Measurements from ENCODE around the gene CKAP4. TPM values are rescaled to one million over a fixed set of nuclear protein-coding genes. Genes with fewer than 3 reads are reported as not detected.

CKAP4 gene
- total and polyA plus RNA-seq, 2 experiments from 2014 or later = 32.3 to 58.8 TPM

DNA sequence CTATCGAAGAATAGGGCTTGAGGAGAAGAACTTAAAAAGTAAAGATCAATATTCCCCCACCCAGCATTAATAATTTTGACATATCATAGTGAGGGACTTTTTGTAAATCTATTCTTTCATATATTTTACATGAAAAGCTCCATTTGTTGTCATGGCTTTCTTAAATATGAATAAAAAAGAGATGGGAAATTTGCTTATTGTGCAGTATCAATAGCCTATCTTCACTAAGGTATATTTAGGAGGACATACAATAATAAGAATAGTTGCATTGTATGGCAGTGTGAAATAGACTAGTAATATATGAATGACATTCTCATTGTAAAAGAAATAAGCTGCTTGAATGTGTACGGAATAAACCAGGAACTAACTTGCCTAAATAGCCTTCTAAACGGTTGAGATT lies 49.3 kb upstream of the CKAP4 start:
- Mint-ChIP-seq H3K4me1 (peaks cover 21% of the 10 kb centered on the region), H3K36me3 (ENCODE audit: low read depth) (no peaks in the 10 kb centered on the region), H3K27ac (peak overlapping the region; percentile 14; the same call in 1 of the 2 replicates), H3K9me3 (no peaks in the 10 kb centered on the region), H3K4me3 (no peak overlapping the region), H3K27me3 (ENCODE audit: insufficient read depth, low read depth, poor library complexity) (peaks cover 1% of the 10 kb centered on the region)
- Histone ChIP-seq H3K4me1 (ENCODE audit: insufficient read depth) (0 out of 2 replicates have a peak, but pooled peaks cover 3% of the 10 kb centered on the region), H2AFZ (no peak overlapping the region; the same call in 1 of the 2 replicates), H4K20me1 (replicated peaks; ENCODE audit: insufficient read depth) (no peaks in the 10 kb centered on the region), H3K4me3 (no peak overlapping the region), H3K27ac (ENCODE audit: low read depth) (no peak overlapping the region), H3K4me2 (no peak overlapping the region), H3K36me3 (ENCODE audit: insufficient read depth) (no peaks in the 10 kb centered on the region), H3F3A (replicated peaks; ENCODE audit: low read depth) (no peaks in the 10 kb centered on the region; the same call in 1 of the 2 replicates), H3K27me3 (ENCODE audit: insufficient read depth) (no peaks in the 10 kb centered on the region), H3K9me2 (ENCODE audit: insufficient read depth) (no peaks in the 10 kb centered on the region), H3K79me2 (replicated peaks; ENCODE audit: insufficient read depth) (no peaks in the 10 kb centered on the region)
- ATAC-seq (no peak), DNase-seq (ENCODE audit: low spot score) (no peak)
- TF ChIP-seq NANOG (IDR thresholded peaks at IDR 0.05; ENCODE audit: borderline replicate concordance) (no peak), CREB1 (CRISPR knock-in tag; IDR thresholded peaks at IDR 0.05; ENCODE audit: low read depth) (no peak), JUNB (IDR thresholded peaks at IDR 0.05; ENCODE audit: unreplicated experiment) (no peak), EZH2 (IDR thresholded peaks at IDR 0.05; ENCODE audit: low read depth, unreplicated experiment) (no peak), STAT1 (IDR thresholded peaks at IDR 0.05; ENCODE audit: unreplicated experiment) (no peak), EZH2phosphoT487 (IDR thresholded peaks at IDR 0.05; ENCODE audit: unreplicated experiment) (no peak)
- TF ChIP-seq, protein P1, sequence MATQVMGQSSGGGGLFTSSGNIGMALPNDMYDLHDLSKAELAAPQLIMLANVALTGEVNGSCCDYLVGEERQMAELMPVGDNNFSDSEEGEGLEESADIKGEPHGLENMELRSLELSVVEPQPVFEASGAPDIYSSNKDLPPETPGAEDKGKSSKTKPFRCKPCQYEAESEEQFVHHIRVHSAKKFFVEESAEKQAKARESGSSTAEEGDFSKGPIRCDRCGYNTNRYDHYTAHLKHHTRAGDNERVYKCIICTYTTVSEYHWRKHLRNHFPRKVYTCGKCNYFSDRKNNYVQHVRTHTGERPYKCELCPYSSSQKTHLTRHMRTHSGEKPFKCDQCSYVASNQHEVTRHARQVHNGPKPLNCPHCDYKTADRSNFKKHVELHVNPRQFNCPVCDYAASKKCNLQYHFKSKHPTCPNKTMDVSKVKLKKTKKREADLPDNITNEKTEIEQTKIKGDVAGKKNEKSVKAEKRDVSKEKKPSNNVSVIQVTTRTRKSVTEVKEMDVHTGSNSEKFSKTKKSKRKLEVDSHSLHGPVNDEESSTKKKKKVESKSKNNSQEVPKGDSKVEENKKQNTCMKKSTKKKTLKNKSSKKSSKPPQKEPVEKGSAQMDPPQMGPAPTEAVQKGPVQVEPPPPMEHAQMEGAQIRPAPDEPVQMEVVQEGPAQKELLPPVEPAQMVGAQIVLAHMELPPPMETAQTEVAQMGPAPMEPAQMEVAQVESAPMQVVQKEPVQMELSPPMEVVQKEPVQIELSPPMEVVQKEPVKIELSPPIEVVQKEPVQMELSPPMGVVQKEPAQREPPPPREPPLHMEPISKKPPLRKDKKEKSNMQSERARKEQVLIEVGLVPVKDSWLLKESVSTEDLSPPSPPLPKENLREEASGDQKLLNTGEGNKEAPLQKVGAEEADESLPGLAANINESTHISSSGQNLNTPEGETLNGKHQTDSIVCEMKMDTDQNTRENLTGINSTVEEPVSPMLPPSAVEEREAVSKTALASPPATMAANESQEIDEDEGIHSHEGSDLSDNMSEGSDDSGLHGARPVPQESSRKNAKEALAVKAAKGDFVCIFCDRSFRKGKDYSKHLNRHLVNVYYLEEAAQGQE (IDR thresholded peaks at IDR 0.05; ENCODE audit: unreplicated experiment) = no peak
- TF ChIP-seq, protein P2, sequence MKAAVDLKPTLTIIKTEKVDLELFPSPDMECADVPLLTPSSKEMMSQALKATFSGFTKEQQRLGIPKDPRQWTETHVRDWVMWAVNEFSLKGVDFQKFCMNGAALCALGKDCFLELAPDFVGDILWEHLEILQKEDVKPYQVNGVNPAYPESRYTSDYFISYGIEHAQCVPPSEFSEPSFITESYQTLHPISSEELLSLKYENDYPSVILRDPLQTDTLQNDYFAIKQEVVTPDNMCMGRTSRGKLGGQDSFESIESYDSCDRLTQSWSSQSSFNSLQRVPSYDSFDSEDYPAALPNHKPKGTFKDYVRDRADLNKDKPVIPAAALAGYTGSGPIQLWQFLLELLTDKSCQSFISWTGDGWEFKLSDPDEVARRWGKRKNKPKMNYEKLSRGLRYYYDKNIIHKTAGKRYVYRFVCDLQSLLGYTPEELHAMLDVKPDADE (IDR thresholded peaks at IDR 0.05) = no peak

GRCh38 chr12:106296179-106296877 lies 48.5 kb upstream of the CKAP4 start:
- DNase-seq (ENCODE audit: low spot score) (no peak), ATAC-seq (no peak)
- Mint-ChIP-seq H3K27ac (no peak overlapping the region), H3K4me1 (peaks cover 15% of the 10 kb centered on the region), H3K9me3 (no peaks in the 10 kb centered on the region), H3K4me3 (no peak overlapping the region), H3K36me3 (ENCODE audit: low read depth) (no peaks in the 10 kb centered on the region), H3K27me3 (ENCODE audit: insufficient read depth, low read depth, poor library complexity) (peaks cover 1% of the 10 kb centered on the region)
- H2AFZ ChIP-seq = no peak overlapping the region
- H3K9me2 ChIP-seq (ENCODE audit: insufficient read depth) = no peaks in the 10 kb centered on the region
- H3K4me2 ChIP-seq = no peak overlapping the region
- no peak overlapping the region for H3K27ac ChIP-seq (ENCODE audit: low read depth)
- no peaks in the 10 kb centered on the region for H3K27me3 ChIP-seq (ENCODE audit: insufficient read depth)
- H4K20me1 ChIP-seq (replicated peaks; ENCODE audit: insufficient read depth) = no peaks in the 10 kb centered on the region
- no peaks in the 10 kb centered on the region; the same call in 1 of the 2 replicates for H3F3A ChIP-seq (replicated peaks; ENCODE audit: low read depth)
- H3K79me2 ChIP-seq (replicated peaks; ENCODE audit: insufficient read depth) = no peaks in the 10 kb centered on the region
- no peak overlapping the region for H3K4me3 ChIP-seq
- H3K4me1 ChIP-seq (ENCODE audit: insufficient read depth) = 0 out of 2 replicates have a peak, but pooled peaks cover 3% of the 10 kb centered on the region
- TF ChIP-seq CTCF (conservative IDR thresholded peaks at IDR 0.05; ENCODE audit: low read depth in 2 of 2) (no peak), ZNF114 (CRISPR knock-in tag; IDR thresholded peaks at IDR 0.05) (no peak)
- H3K36me3 ChIP-seq (ENCODE audit: insufficient read depth) = no peaks in the 10 kb centered on the region
